ENCODE data around the gene ENAH.

Gene ENAH

GRCh38 chr1:225500624-225501192 lies 152.2 kb downstream of the ENAH start:
- no peaks in the 10 kb centered on the region for H3K36me3 ChIP-seq (ENCODE audit: low read length)
- no peak overlapping the region for H3K4me3 ChIP-seq (ENCODE audit: insufficient read depth, low read length, poor library complexity, severe bottlenecking)
- no peak overlapping the region for H3K9ac ChIP-seq (ENCODE audit: low read length)
- no peak overlapping the region for H3K27ac ChIP-seq (ENCODE audit: low read depth, low read length)
- H3K9me2 ChIP-seq (replicated peaks; ENCODE audit: insufficient read depth, low read length): no peaks in the 10 kb centered on the region
- no peak for TF ChIP-seq CTCF (IDR thresholded peaks at IDR 0.05; ENCODE audit: insufficient read depth, low read length, poor library complexity, severe bottlenecking)
- no peak for TF ChIP-seq EZH2phosphoT487 (conservative IDR thresholded peaks at IDR 0.05; ENCODE audit: low read length)
- no peaks in the 10 kb centered on the region for H4K20me1 ChIP-seq (ENCODE audit: low read depth, low read length)
- H3K27me3 ChIP-seq (ENCODE audit: low read length): no peaks in the 10 kb centered on the region
- H3F3A ChIP-seq (ENCODE audit: insufficient read depth): no peaks in the 10 kb centered on the region
- H3K9me3 ChIP-seq (ENCODE audit: insufficient read depth, low read length): no peaks in the 10 kb centered on the region
- H3K4me2 ChIP-seq (ENCODE audit: low read depth, low read length, poor library complexity, severe bottlenecking): peak overlapping the region; percentile 3
- peak overlapping the region; percentile 49 for H2AFZ ChIP-seq (ENCODE audit: low read depth, low read length, severe bottlenecking)
- no peaks in the 10 kb centered on the region for H3K79me2 ChIP-seq (ENCODE audit: insufficient read depth, low read length)

- no peak overlapping the region for H3K9ac ChIP-seq (ENCODE audit: low read length)
- H3K36me3 ChIP-seq (ENCODE audit: low read length): no peaks in the 10 kb centered on the region
- H3K9me2 ChIP-seq (replicated peaks; ENCODE audit: insufficient read depth, low read length): no peaks in the 10 kb centered on the region
- no peaks in the 10 kb centered on the region for H3K27me3 ChIP-seq (ENCODE audit: low read length)
- no peak overlapping the region for H2AFZ ChIP-seq (ENCODE audit: low read depth, low read length, severe bottlenecking)
- H3K9me3 ChIP-seq (ENCODE audit: insufficient read depth, low read length): no peaks in the 10 kb centered on the region
- H3K79me2 ChIP-seq (ENCODE audit: insufficient read depth, low read length): no peaks in the 10 kb centered on the region
- H4K20me1 ChIP-seq (ENCODE audit: low read depth, low read length): no peaks in the 10 kb centered on the region
- no peak overlapping the region for H3K27ac ChIP-seq (ENCODE audit: low read depth, low read length)
- TF ChIP-seq EZH2phosphoT487 (conservative IDR thresholded peaks at IDR 0.05; ENCODE audit: low read length): no peak
- no peak for TF ChIP-seq CTCF (IDR thresholded peaks at IDR 0.05; ENCODE audit: insufficient read depth, low read length, poor library complexity, severe bottlenecking)
- H3K4me3 ChIP-seq (ENCODE audit: insufficient read depth, low read length, poor library complexity, severe bottlenecking): no peak overlapping the region
- H3F3A ChIP-seq (ENCODE audit: insufficient read depth): 0 out of 2 replicates have a peak, but pooled peaks cover 4% of the 10 kb centered on the region
- no peak overlapping the region for H3K4me2 ChIP-seq (ENCODE audit: low read depth, low read length, poor library complexity, severe bottlenecking)
Measured at GRCh38 chr1:225498549-225499136, 154.3 kb downstream of the ENAH start.

- no peak for TF ChIP-seq EZH2phosphoT487 (conservative IDR thresholded peaks at IDR 0.05; ENCODE audit: low read length)
Measured at GRCh38 chr1:225494789-225495359, 158.0 kb downstream of the ENAH start.

More at GRCh38 chr1:225494789-225495359, 158.0 kb downstream of the ENAH start:
- Histone ChIP-seq H3K4me3 (ENCODE audit: insufficient read depth, low read length, poor library complexity, severe bottlenecking) (no peak overlapping the region), H3K9me3 (ENCODE audit: insufficient read depth, low read length) (no peaks in the 10 kb centered on the region), H4K20me1 (ENCODE audit: low read depth, low read length) (no peaks in the 10 kb centered on the region), H3K9ac (ENCODE audit: low read length) (no peak overlapping the region), H3K27me3 (ENCODE audit: low read length) (no peaks in the 10 kb centered on the region), H3K79me2 (ENCODE audit: insufficient read depth, low read length) (no peaks in the 10 kb centered on the region), H3F3A (ENCODE audit: insufficient read depth) (0 out of 2 replicates have a peak, but pooled peaks cover 4% of the 10 kb centered on the region), H3K9me2 (replicated peaks; ENCODE audit: insufficient read depth, low read length) (no peaks in the 10 kb centered on the region), H3K36me3 (ENCODE audit: low read length) (no peaks in the 10 kb centered on the region), H3K4me2 (ENCODE audit: low read depth, low read length, poor library complexity, severe bottlenecking) (peak overlapping the region; percentile 52), H3K27ac (ENCODE audit: low read depth, low read length) (peak overlapping the region; percentile 42; the same call in 1 of the 2 replicates), H2AFZ (ENCODE audit: low read depth, low read length, severe bottlenecking) (peak overlapping the region; percentile 59)
